Measurements from ENCODE around the gene TSG101.

The TSG101 gene

GRCh38 chr11:18491924-18492323, 34.8 kb downstream of the TSG101 start:
- no peak for DNase-seq

- no peak for DNase-seq
Measured at GRCh38 chr11:18490736-18491485, 35.8 kb downstream of the TSG101 start.

GRCh38 chr11:18490319-18490718, 36.4 kb downstream of the TSG101 start:
- DNase-seq: no peak

GRCh38 chr11:18485913-18486528, 40.7 kb downstream of the TSG101 start:
- DNase-seq: no peak

- no peak for DNase-seq
Measured at GRCh38 chr11:18479063-18479462, 47.7 kb downstream of the TSG101 start.

- DNase-seq: no peak
Measured at GRCh38 chr11:18472587-18472986, 54.2 kb downstream of the TSG101 start.

GRCh38 chr11:18471995-18472394, 54.7 kb downstream of the TSG101 start:
- no peak for DNase-seq

- DNase-seq: no peak
Measured at GRCh38 chr11:18468961-18469360, 57.8 kb downstream of the TSG101 start.

GRCh38 chr11:18468059-18468458, 58.7 kb downstream of the TSG101 start:
- no peak for DNase-seq

- DNase-seq: no peak
Measured at GRCh38 chr11:18466402-18466801, 60.3 kb downstream of the TSG101 start.

- DNase-seq: no peak
Measured at GRCh38 chr11:18463439-18463838, 63.3 kb downstream of the TSG101 start.

- no peak for DNase-seq
Measured at GRCh38 chr11:18461909-18462308, 64.8 kb downstream of the TSG101 start.

GRCh38 chr11:18459634-18460033, 67.1 kb downstream of the TSG101 start:
- no peak for DNase-seq

GRCh38 chr11:18457450-18457849, 69.3 kb downstream of the TSG101 start:
- no peak for DNase-seq

- DNase-seq: no peak
Measured at GRCh38 chr11:18455686-18456372, 70.9 kb downstream of the TSG101 start, which contains the start of gene LDHAL6A. Gene LDHAL6A (plus strand): TSS chr11:18455856. CDS start chr11:18456681, 825 bp downstream.

GRCh38 chr11:18452927-18453326, 73.8 kb downstream of the TSG101 start:
- no peak for DNase-seq

- DNase-seq: no peak
Measured at GRCh38 chr11:18449251-18449650, 77.5 kb downstream of the TSG101 start.

GRCh38 chr11:18438691-18439090, 88.1 kb downstream of the TSG101 start:
- DNase-seq: no peak
